ENCODE results near the gene CYP26B1.

The CYP26B1 gene, protein sequence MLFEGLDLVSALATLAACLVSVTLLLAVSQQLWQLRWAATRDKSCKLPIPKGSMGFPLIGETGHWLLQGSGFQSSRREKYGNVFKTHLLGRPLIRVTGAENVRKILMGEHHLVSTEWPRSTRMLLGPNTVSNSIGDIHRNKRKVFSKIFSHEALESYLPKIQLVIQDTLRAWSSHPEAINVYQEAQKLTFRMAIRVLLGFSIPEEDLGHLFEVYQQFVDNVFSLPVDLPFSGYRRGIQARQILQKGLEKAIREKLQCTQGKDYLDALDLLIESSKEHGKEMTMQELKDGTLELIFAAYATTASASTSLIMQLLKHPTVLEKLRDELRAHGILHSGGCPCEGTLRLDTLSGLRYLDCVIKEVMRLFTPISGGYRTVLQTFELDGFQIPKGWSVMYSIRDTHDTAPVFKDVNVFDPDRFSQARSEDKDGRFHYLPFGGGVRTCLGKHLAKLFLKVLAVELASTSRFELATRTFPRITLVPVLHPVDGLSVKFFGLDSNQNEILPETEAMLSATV

DNA sequence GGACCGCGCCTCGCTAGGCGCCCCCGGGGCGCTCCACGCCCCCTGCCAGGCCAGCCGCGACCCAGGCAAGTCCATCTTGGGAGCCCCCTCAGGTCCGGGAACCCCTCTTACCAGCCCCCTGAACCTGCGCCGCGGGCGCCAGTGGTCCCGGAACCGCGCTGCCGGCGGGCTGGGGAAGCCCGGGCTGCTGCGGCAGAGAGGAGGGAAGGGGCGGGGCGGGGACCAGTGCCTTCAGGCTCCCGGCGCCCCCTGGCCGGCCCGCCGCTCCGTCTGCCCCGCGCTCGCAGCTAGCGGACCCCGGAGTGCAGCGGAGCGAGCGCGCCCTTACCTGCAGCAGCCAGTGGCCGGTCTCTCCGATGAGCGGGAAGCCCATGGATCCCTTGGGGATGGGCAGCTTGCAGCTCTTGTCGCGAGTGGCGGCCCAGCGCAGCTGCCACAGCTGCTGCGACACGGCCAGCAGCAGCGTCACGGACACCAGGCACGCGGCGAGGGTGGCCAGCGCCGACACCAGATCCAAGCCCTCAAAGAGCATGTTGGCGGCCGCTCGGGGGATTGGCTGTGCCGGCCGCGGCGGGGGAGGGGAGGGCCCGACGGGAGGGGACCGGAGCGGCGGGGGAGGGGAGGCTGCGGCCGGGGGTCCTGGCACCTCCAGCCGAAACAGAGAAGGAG lies at the start of gene CYP26B1:
CYP26B1 (minus strand) TSS at position 560 of the 669 bp plus-strand sequence; CDS start at position 532, 28 bp downstream.
- H3K4me3 ChIP-seq (replicated peaks; ENCODE audit: low read depth, low read length) = peak within 1 kb of the TSS; percentile 59
- TF ChIP-seq, protein P1, sequence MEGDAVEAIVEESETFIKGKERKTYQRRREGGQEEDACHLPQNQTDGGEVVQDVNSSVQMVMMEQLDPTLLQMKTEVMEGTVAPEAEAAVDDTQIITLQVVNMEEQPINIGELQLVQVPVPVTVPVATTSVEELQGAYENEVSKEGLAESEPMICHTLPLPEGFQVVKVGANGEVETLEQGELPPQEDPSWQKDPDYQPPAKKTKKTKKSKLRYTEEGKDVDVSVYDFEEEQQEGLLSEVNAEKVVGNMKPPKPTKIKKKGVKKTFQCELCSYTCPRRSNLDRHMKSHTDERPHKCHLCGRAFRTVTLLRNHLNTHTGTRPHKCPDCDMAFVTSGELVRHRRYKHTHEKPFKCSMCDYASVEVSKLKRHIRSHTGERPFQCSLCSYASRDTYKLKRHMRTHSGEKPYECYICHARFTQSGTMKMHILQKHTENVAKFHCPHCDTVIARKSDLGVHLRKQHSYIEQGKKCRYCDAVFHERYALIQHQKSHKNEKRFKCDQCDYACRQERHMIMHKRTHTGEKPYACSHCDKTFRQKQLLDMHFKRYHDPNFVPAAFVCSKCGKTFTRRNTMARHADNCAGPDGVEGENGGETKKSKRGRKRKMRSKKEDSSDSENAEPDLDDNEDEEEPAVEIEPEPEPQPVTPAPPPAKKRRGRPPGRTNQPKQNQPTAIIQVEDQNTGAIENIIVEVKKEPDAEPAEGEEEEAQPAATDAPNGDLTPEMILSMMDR (IDR thresholded peaks at IDR 0.05; ENCODE audit: low read length, missing control alignments) = no peak
- DNase-seq (ENCODE audit: low read depth) = no peak

DNA sequence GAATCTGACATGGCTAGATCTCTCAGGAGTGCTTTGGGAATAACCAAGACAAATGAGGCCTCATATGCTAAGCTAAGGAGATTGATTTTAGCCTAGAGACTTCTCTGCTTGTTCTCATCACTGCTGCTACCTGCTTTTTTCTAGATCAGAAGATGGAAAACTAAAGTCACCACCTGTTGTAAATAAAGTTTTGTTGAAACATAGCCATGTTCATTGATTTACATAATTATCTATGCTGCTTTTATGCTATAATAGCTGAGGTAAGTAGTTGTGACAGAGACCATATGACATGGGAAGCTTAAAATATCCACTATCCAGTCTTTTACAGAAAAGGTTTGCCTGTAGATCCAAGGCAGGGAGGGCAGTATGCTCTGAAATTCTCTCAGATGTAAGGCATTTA lies 46.1 kb upstream of the CYP26B1 start:
- no peak for DNase-seq (ENCODE audit: low read depth)
- TF ChIP-seq, protein P1 (IDR thresholded peaks at IDR 0.05; ENCODE audit: low read length, missing control alignments) = no peak
- no peak overlapping the region for H3K4me3 ChIP-seq (replicated peaks; ENCODE audit: low read depth, low read length)

DNA sequence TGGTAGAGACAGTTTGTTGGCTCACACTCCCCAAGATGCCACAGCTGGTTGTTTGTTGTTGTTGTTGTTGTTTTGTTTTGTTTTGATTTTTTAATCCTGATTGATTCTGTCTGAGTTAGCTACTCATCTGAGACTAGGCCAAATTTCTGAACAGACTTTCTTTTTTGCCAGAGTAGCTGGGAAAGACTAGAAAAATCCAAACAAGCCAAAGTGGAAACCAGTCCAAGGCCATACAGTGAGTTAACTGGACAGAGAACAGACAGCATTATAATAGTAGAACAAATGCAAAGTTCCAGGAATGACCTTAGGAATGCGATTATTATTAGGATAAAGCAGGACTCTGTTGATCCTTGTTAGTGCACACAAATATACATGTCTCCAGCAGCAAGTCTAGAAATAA lies 43.8 kb upstream of the CYP26B1 start:
- DNase-seq (ENCODE audit: low read depth) = no peak
- TF ChIP-seq, protein P1 (IDR thresholded peaks at IDR 0.05; ENCODE audit: low read length, missing control alignments) = no peak
- H3K4me3 ChIP-seq (replicated peaks; ENCODE audit: low read depth, low read length) = no peak overlapping the region

DNA sequence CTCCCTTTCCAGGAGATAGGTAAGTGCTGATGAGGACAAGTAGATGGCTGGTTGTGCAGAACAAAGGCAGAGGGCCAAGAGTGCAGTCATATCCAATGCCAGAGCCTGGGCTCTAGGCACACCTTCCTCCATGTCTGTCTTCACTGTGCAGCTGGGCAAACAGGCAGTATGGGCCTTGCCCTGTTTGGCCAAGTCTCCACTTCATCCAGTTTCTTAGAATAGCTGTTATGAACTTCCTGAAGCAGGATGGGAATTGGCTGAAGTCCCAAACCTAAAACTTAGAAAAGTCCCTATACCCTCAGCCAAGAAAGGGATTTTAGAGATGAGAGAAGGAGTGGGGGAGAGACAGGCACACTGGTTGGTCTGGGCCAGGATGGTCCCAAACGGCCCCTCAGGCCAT lies 37.5 kb upstream of the CYP26B1 start:
- peak; percentile 36 for DNase-seq (ENCODE audit: low read depth)
- no peak overlapping the region for H3K4me3 ChIP-seq (replicated peaks; ENCODE audit: low read depth, low read length)
- TF ChIP-seq, protein P1 (IDR thresholded peaks at IDR 0.05; ENCODE audit: low read length, missing control alignments) = no peak

DNA sequence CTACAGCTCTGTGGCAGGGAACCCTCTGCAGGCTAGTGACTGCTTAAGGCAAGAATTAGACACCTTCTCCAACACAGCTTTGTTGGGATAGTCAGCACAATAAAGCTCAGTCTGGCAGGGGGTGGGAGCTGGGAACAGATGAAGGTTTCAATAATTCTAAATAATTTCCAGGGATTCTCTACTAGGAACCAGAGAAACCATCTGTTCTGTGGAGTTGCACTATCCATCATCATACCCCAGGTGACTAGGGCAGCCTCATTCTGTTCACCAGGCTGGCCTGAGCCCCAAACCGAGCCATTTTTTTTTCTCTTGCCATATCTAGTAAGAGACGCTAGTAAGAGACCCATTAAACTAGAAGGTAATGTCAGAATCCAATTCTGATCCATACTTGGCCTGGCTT lies 35.8 kb upstream of the CYP26B1 start:
- TF ChIP-seq, protein P1 (IDR thresholded peaks at IDR 0.05; ENCODE audit: low read length, missing control alignments) = no peak
- no peak for DNase-seq (ENCODE audit: low read depth)
- H3K4me3 ChIP-seq (replicated peaks; ENCODE audit: low read depth, low read length) = no peak overlapping the region

DNA sequence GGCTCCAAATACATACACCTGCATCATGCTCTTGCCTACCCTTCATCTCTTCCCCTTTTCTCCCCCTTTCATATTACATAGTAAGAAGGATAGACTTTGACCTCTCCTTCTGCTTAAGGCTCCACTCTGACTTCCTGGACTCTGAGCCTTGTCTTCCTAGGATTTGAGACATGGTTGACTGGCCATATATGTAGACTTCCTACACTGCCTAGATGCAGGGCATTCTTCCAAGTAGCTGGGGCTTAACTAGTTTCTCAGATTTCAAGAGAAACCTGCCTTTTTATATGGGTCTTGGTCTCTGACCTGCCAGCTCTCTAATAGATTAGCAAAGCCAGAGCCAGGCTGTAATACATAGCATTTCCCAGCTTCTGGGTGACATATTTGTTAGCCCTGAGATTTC lies 35.4 kb upstream of the CYP26B1 start:
- no peak for DNase-seq (ENCODE audit: low read depth)
- TF ChIP-seq, protein P1 (IDR thresholded peaks at IDR 0.05; ENCODE audit: low read length, missing control alignments) = no peak
- no peak overlapping the region for H3K4me3 ChIP-seq (replicated peaks; ENCODE audit: low read depth, low read length)
